NCI-H1417 treated with DMSO at 0.1 percent for 48 hours (cell line): ENCODE results near the gene SLC29A3.
"Not testable (repeated sequence)": the region's sequence is repeated elsewhere in the genome, so short reads cannot be mapped to it uniquely, and the experiment has no call there.

Experiments used
- DNase-seq: peaks from one replicate; lab custom pipeline; 2025; lab: John Stamatoyannopoulos, UW

SLC29A3 gene

DNA sequence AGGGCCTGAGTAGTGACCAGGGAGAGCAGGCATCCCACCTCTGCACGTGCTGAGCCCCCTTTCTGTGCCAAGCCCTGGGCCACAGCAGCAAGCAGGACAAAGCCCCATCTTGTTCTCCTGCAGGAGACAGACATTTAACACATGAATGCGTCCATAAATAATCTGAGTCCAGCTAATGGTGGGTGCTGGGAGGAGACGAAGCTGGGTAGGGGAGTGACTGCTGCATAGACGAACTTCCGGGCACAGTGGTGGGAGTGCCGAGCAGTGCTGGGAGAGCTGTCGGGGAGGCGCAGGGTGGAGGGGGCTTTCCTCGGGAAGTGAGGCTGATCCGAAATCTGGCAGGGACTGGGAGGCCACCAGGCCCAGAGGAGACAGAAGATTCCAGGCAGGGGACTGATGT is 35.2 kb upstream of the SLC29A3 start:
- DNase-seq: no peak

DNA sequence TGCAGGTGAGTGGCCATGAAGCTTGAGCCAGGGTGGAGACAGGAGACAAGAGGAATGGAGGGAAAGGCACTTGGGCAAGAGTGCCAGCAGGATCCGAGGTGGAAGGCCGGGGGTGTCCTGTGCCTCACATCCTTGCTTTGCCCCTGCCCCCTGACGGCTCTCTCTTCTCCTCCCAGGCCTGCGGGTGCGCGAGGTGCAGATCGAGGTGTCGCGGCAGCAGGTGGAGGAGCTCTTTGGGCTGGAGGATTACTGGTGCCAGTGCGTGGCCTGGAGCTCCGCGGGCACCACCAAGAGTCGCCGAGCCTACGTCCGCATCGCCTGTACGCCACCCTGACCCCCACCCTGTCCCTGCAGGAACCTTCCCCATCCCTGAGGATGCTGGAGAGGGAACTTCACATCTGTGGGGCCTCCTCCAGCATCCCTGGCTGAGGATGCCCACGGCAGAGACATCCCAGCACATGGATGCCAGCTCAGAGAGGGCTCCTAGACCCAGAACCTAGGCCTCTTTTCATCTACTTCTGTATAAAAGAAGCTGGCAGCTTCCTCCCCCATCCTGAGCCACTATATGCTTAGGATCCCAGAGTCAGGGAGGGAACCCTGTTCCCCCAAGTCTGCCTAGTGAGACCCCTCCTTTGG is 34.4 kb upstream of the SLC29A3 start:
- no peak for DNase-seq

DNA sequence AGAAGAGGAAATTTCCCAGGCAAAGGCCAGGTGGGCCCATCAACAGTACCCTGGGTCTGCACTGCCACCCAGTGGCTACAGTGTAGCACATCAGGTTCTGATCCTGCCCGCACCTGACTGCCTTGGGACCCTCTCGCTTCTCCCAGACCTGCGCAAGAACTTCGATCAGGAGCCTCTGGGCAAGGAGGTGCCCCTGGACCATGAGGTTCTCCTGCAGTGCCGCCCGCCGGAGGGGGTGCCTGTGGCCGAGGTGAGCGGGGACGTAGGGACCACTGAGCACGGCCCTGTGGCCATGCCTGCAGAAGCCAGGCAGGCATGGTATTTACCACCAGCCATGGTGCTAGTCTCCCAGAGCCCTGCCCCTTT is 33.9 kb upstream of the SLC29A3 start:
- DNase-seq: no peak

DNA sequence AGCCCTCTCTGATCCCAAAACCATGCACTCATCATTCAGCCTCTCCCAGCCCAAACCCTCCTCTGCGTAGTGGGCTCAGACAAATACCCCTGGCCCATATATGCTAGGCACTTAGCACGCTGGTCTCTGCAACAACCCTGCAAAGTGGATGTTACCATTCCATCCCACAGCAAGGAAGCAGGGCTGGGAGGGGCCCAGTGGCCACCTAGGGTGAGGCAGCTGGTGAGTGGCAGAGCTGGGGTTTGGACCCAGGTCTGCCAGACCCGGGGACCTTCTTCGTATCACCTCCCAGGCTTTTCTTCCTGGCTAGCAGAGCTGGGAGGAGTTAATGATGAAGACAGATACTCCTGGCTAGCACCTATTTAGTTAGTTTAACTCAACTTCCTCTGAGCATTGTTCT is 33.1 kb upstream of the SLC29A3 start:
- no peak for DNase-seq

DNA sequence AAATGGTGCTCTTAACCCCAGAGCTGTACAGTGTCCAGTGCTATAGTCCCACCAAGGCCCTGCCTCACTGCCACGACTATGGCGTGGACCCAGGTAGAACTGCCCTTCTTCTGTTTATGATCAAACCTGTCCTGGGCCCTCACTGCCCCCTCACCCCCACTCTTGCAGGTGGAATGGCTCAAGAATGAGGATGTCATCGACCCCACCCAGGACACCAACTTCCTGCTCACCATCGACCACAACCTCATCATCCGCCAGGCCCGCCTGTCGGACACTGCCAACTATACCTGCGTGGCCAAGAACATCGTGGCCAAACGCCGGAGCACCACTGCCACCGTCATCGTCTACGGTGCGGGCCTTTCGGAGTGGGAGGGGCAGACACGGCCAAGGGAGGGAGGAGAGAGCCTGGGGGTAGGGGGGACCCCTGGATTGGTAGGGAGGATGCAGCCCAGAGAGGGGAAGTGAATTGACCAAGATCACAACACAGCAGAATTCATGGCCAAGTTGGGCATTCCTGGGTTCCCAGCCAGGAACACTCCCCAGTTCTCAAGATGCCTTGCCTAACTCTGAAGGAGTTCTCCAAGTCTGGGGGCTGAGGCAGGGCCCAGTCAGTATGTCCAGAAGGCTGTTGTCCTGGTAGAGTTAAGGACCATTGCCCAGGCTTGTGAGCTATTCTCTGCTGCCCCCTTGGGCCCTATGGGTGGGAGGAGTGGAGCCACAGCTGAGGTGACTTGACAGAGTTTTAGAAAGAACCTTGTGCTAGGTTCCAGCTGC is 32.4 kb upstream of the SLC29A3 start:
- no peak for DNase-seq

DNA sequence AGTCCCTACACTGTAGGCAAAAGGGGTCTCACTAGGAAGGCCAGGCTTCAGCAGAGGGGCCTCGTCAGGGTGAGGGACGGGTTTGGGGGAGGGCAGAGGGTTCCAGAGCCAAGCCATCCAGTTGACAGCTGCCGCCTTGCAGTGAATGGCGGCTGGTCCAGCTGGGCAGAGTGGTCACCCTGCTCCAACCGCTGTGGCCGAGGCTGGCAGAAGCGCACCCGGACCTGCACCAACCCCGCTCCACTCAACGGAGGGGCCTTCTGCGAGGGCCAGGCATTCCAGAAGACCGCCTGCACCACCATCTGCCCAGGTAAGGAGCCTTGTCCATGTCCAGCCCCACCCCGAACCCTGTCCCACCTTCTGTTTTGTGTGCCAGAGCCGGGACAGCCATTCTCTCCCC is 31.6 kb upstream of the SLC29A3 start:
- DNase-seq: no peak

DNA sequence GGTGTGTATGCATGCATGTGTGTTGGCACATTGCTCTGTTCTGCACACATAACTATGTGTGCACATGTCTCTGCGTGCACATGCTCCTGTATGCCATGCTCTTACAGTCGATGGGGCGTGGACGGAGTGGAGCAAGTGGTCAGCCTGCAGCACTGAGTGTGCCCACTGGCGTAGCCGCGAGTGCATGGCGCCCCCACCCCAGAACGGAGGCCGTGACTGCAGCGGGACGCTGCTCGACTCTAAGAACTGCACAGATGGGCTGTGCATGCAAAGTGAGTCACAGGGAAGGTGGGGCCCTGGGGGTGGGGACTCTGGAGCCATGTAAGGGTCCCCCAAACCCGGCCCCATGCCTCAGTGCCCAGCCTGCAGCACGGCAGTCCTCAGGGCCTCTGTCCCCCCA is 30.6 kb upstream of the SLC29A3 start:
- no peak for DNase-seq

DNA sequence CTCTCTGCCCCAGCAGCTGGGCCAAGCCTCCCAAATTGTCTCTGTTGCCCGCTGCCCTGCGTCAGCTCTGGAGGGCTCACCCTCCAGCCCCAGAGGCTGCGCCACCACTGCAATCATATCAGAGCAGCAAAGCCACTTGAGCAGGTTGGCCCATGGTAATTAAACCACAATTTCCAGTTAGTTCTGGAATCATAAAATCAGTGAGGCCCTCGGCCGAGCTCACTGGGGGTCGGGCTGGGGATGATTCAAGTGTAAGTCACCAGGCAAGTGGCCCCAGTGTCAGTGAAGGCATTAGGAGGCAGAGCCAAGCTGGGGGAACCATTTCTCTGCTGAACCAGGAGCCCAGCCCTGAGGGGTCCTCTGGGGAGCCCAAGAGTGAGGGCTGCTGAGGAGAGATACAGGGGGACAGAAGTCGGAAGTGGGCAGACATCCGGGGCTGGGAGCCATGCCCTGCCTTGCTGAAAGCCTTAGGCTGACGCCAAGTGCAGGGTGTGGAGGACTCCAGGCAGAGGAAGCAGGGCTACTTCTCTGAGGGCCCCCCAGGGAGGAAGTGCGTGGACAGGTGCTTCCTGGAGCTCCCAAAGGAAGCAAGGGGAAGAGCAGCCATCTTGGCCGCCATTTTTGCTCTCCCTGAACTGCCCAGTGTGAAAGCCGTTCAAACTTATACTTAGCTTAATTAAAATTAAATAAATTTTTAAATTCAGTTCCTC is 29.5 kb upstream of the SLC29A3 start:
- no peak for DNase-seq

DNA sequence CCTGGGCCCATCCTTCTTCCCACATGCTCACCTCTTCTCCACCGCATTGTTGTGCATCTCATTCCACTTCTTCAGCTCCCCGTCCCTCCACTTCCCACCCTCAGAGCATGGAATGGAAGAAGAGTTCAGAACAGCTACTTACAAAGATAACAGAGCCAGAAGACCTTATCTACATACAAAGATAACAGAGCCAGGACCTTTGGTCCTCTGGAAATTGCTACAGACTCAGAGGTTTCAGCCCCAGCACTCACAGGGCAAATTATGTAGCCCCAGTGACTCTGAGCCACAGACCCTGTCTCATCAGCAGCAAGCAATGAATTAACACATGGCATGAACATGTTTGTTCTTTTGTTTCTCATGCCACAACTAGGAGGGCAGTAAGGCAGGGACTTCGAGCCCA is 28.7 kb upstream of the SLC29A3 start:
- no peak for DNase-seq

DNA sequence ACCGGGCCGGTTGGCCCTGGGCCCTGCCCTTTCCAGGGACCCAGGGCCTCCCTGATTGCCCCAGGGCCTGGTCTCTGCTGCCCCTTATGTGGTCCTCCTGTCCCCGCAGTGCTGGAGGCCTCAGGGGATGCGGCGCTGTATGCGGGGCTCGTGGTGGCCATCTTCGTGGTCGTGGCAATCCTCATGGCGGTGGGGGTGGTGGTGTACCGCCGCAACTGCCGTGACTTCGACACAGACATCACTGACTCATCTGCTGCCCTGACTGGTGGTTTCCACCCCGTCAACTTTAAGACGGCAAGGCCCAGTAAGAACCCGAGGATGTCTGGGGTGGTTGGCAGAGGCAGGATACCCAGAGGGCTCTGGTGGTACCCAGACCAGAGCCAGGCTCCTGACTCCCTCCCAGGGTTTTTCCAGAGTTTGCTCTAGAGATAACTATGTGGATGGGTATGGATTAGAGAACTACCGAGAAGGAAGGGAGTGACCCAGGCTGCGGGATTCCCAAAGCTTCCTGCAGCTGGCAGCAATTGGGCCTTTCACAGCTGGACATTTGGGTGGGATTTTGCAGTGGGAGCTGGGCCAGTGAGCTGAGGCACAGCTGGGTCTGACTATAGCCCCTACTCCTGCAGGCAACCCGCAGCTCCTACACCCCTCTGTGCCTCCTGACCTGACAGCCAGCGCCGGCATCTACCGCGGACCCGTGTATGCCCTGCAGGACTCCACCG is 28.1 kb upstream of the SLC29A3 start:
- DNase-seq: no peak

DNA sequence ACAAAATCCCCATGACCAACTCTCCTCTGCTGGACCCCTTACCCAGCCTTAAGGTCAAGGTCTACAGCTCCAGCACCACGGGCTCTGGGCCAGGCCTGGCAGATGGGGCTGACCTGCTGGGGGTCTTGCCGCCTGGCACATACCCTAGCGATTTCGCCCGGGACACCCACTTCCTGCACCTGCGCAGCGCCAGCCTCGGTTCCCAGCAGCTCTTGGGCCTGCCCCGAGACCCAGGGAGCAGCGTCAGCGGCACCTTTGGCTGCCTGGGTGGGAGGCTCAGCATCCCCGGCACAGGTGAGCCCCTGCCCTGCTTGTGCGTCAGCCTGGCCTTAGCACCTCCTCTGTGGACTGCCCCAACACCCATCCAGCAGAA is 27.5 kb upstream of the SLC29A3 start:
- DNase-seq: no peak

DNA sequence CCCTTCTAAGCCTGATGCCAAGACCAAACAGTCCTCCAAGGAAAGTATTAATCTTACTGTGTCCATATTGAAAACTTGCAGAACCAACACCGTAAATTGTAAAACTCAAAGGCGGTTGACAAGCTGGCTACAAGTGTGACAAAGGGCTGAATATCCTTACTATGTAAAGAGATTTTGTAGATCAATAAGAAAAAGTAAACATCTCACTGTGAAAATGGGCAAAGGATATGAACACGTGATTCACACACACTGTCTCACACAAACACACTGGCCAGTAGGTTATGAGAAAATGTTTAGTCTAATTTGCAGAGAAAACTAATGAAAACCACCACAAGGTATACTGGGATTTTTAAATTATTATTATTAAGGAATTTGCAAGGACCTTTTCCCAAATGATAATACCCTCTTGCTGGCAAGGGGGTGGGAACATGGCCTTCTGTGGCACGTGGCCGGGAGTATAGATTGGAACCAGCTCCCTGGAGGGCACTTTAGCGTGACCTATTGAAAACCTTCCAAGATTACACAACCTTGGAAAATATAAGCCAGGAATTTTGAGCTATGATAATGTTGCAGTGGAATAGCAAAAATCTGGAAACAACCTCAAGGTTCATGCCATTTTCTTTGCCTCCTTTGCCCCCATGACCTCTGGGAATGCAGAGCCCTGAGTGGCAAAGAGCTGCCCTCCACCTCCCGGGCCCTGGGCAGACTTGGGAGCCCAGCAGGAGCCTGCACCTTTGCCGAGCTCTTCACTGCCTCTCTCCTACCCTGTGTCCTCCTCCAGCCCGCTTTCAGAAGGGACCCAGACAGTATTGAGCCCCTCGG is 26.2 kb upstream of the SLC29A3 start:
- no peak for DNase-seq

DNA sequence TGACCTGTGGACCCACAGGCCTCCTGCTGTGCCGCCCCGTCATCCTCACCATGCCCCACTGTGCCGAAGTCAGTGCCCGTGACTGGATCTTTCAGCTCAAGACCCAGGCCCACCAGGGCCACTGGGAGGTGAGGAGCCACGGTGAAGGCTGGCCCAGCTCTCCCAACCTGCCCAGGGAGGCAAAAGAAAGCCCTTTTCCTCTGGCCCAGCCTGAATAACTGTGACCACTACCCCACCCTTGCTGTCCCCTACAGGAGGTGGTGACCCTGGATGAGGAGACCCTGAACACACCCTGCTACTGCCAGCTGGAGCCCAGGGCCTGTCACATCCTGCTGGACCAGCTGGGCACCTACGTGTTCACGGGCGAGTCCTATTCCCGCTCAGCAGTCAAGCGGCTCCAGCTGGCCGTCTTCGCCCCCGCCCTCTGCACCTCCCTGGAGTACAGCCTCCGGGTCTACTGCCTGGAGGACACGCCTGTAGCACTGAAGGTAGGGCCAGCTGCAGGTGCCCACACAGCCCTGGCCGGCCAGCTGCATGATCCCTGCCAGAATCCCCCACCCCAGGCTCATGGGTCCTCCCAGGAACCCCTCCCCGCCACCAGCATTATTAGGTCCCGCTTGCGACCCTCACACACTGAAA is 25.5 kb upstream of the SLC29A3 start:
- no peak for DNase-seq

DNA sequence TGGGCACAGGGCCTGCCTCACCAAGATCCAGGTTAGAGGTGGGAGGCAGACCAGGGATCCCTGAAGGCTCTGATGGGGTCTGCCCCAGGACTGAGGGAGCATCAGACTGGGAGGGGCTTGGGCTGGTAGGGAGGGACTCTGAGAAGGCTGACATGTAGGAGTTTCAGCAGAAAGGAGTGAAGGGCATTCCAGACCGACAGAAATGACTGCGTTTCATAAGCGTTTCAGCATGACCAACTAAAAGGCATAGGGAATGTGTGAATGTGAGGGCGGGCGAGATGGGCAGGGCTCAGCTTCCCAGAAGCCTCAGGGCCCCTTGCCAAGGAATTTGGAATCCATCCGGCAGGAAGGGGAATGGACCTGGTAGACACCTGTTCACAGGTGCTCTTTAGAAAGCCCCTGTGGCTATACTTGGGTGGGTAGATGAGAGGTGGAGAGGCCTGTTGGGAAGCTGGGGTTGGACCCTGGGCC is 24.9 kb upstream of the SLC29A3 start:
- DNase-seq: no peak

DNA sequence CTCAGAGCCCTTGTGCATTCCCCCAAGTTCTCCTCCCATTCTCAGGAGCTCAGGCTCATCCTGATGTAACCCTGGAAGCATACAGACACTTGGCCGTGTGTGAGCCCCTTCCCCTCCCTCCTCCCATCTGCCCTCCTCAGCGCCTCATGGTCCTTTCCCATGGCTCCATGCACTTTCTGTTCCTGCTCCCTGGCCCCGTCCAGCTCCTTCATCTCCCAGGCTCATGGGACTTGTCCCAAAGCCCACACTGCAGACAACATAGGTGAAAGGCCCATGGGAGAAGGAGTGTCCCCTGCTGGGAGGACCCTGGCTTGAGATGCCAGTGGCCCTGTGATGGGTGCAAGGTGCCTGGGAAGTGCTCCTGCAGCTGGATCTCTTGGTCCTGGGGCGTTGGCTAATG is 24.2 kb upstream of the SLC29A3 start:
- no peak for DNase-seq

DNA sequence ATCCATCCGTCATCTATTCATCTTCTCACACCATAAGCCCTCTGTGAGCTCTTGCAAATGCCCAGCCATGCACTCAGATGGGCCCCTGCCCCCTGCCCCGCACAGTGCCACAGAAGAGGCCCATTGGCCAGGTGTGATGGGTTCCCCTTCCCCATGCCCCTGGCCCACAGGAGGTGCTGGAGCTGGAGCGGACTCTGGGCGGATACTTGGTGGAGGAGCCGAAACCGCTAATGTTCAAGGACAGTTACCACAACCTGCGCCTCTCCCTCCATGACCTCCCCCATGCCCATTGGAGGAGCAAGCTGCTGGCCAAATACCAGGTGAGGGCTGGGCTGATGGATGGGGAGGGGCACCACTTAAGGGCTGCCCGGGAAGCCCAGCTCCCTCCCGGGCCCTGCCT is 23.4 kb upstream of the SLC29A3 start:
- DNase-seq: no peak

DNA sequence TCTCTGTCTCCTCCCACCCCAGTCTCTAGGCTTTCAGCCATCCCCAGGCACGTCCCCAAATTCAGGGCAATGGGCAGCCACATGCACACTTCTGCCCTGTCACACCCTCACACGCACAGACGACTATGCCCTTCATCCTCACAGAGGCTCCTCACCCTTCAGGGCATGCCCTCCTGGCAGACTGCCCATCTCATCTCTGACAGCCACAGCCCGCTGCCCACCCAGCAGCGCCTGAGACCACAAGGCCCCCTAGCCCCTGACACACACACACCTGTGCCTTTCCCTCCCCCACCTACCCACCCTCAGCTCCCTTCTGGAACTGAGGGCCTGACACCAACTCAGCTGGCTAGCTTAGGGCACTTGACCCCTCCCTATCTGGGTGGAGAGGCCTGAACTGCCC is 23.0 kb upstream of the SLC29A3 start:
- DNase-seq: no peak

DNA sequence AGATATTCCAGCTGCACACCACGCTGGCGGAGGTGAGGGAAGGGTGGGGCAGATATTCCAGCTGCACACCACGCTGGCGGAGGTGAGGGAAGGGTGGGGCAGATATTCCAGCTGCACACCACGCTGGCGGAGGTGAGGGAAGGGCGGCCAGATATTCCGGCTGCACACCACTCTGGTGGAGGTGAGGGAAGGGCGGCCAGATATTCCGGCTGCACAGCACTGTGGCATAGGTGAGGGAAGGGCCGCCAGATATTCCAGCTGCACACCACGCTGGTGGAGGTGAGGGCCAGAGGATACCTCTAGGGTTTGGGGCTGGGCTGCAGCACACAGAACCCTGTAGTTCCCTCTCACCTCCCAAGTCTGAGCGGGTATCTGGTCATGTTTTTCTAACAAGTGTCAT is 22.2 kb upstream of the SLC29A3 start:
- DNase-seq: not testable (repeated sequence)

DNA sequence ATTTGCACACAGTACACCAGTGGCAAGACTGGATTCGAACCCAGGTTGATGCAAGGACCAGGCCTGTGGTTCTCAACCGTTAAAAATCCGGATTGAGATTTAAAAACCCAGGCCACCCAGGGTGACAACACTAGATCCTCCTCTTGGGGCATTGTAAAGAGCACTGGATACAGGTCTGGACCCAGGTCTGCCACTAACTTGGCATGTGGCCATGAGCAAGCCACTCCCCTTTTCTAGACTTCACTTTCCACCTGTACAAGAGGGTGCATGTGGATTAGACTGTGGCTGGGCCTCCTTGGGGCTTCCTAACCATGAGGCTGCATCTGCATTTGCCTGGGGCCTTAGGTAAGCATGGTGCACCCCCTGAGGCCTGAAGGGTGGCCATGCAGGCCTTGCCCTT is 21.7 kb upstream of the SLC29A3 start:
- no peak for DNase-seq

DNA sequence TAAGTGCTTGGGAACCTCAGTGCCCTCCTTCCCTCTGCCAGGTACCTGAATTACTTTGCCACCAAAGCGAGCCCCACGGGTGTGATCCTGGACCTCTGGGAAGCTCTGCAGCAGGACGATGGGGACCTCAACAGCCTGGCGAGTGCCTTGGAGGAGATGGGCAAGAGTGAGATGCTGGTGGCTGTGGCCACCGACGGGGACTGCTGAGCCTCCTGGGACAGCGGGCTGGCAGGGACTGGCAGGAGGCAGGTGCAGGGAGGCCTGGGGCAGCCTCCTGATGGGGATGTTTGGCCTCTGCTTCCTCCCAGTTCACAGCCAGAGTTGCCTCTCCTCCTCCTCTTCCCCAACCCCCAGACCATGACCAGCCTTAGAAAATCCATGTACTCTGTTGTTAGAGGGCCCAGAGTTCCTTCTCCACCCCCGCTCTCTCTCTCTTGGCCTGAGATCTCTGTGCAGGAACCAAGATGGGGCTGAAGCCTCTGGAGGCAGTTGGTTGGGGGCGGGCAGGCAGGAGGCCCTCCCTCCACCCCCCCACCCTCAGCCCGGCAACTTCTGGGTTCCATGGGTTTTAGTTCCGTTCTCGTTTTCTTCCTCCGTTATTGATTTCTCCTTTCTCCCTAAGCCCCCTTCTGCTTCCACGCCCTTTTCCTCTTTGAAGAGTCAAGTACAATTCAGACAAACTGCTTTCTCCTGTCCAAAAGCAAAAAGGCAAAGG is 19.8 kb upstream of the SLC29A3 start:
- no peak for DNase-seq
